Activated naive CD4-positive, alpha-beta T cell treated with anti-CD3 and anti-CD28 coated beads, Interleukin-2, amount 50 U/mL, for 72 hours (primary cell): ENCODE results near the gene MLXIP. TPM values are rescaled to one million over a fixed set of nuclear protein-coding genes. Genes with fewer than 3 reads are reported as not detected.
"Not testable (repeated sequence)": the region's sequence is repeated elsewhere in the genome, so short reads cannot be mapped to it uniquely, and the experiment has no call there.

ENCODE experiments used
- ATAC-seq, 2 donors: fragments of 150-1000 bp; cut with Tn5 transposase; 2 replicates each; pipeline ENCODE4 v1.10.0; 2021; ENCODE audit warnings: mild to moderate bottlenecking in 2 of 2, moderate library complexity in 2 of 2
- DNase-seq, 2 donors: peaks; one replicate each; pipeline ENCODE4 v3.0.0; 2021 to 2022; ENCODE audit warnings: low spot score in 2 of 2
- H3K27ac Mint-ChIP-seq, 2 donors: one replicate each; pipeline ENCODE4 v1.8.0; 2022; ENCODE audit warnings: mild to moderate bottlenecking in 2 of 2, mixed read lengths in 2 of 2
- H3K36me3 Mint-ChIP-seq, 2 donors: one replicate each; pipeline ENCODE4 v1.8.0; 2022; ENCODE audit warnings: mixed read lengths in 2 of 2
- H3K9me3 Mint-ChIP-seq, 2 donors: one replicate each; pipeline ENCODE4 v1.8.0; 2022; ENCODE audit warnings: mixed read lengths in 2 of 2
- total RNA-seq, 2 donors: library from RNA; stranded (reverse); gene quantifications; one replicate each; pipeline ENCODE4 v1.2.3, GENCODE V29; 2022

The MLXIP gene
- total RNA-seq, 2 donors from 2014 or later, result 34.9 to 36.0 TPM

DNA sequence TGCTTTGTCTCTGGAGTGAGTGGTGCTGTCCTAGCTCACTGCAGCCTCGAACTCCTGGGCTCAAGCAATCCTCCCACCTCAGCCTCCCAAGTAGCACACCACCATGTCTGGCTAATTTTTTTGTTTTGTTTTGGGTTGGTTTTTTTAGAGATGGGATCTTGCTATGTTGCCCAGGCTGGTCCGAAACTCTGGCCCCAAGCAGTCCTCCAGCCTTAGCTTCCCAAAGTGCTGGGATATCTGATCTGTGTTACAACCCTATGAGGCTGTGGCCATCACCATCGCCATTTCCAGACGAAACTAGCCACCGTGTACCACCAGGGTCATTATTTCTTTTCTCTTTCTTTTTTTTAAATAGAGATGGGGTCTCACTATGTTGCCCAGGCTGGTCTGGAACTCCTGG lies 92.8 kb downstream of the MLXIP start:
- ATAC-seq, result no peak
- Mint-ChIP-seq H3K27ac (no peak overlapping the region), H3K36me3 (no peaks in the 10 kb centered on the region), H3K9me3 (no peaks in the 10 kb centered on the region)
- no peak for DNase-seq

DNA sequence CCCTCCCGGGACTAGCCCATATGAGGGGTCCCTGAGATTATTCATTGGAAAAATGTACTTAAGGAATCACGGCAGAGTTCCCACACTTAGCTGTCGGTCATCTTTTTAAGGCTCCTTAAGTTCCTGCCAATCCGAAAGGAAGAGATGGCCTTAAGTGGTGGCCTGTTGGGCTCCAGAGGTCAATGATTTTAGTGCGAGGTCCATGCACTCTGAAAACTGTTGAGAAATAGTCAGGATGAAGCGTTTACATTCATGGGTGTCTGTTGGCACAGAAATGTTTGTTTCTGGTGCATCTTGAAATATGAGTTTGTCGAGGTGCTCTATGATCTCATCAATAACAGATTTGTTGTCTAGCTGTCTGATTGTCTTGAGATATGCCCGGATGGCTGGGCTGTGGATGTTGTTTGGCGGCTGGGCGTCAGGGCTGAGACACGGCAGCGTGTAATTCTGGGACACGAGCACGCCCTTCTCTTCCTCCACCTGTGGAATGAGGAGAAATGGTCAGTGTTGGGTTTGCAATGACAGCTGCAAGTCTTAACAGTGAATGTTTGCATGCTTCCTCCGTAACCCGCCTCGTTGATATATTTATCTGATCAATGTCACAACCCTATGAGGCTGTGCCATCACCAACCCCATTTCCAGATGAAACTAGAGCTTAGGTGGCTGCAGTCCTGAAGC lies 93.8 kb downstream of the MLXIP start:
- Mint-ChIP-seq H3K9me3 (no peaks in the 10 kb centered on the region), H3K36me3 (no peaks in the 10 kb centered on the region), H3K27ac (no peak overlapping the region)
- DNase-seq (no peak), ATAC-seq (no peak)

- no peak within 1 kb of the TSS for H3K27ac Mint-ChIP-seq
- DNase-seq (no peak), ATAC-seq (no peak)
Observed at GRCh38 chr12:122174155-122174845, 95.7 kb downstream of the MLXIP start, which contains the start of gene IL31. IL31 (minus strand) TSS chr12:122174221; CDS start chr12:122174172, 49 bp downstream.

GRCh38 chr12:122176473-122176872 lies 97.9 kb downstream of the MLXIP start:
- peak overlapping the region in 1 of 2 donors; percentile 12 for H3K27ac Mint-ChIP-seq
- DNase-seq, H3K9me3 Mint-ChIP-seq, ATAC-seq, H3K36me3 Mint-ChIP-seq: not testable (repeated sequence)

More at GRCh38 chr12:122174155-122174845, 95.7 kb downstream of the MLXIP start, which contains the start of gene IL31:
- H3K9me3 Mint-ChIP-seq, result no peaks in the 10 kb centered on the region
- H3K36me3 Mint-ChIP-seq, result no peaks in the 10 kb centered on the region

DNA sequence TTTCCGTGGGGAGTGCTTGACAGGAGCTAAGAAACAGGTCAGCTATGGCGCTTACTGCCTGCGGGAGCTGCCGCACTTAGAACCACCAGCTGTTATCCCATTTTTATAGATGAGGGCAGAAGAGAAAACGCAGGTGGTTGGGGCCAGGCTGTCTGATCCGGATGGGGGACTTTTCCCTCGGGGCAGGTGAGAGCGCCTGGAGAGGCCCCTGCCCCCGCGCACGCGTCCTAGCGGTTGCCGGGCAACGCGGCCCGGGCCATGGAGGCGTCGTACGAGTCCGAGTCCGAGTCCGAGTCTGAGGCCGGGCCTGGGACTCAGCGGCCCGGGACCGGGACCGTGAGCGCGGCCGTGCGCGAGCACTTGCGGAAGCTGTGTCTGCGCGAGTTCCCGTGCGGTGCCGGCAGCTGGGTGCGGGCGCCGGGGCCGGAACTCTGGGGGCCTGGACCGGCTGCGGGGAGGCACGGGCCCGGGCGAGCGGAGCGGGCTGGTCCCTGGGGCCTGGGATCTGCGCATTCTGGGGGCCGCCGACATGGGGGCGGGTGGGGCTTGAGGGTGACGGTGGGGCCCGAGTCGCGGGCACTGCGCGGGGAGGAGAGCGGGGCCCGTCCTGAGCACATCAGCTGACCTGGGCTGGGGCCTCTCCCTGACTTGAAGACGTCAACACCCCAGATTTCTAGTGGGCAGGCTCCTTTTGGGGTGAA lies 104.5 kb downstream of the MLXIP start, which contains the start of gene LRRC43:
LRRC43 (plus strand) TSS at position 237 of the 701 bp plus-strand sequence; CDS start at position 259, 22 bp downstream.
- H3K36me3 Mint-ChIP-seq, result no peaks in the 10 kb centered on the region
- H3K9me3 Mint-ChIP-seq, result no peaks in the 10 kb centered on the region
- peak within 1 kb of the TSS in 1 of 2 donors; percentile 14 for H3K27ac Mint-ChIP-seq
- ATAC-seq (peak; percentile 73 to 74), DNase-seq (peak in 1 of 2 donors; percentile 40)

DNA sequence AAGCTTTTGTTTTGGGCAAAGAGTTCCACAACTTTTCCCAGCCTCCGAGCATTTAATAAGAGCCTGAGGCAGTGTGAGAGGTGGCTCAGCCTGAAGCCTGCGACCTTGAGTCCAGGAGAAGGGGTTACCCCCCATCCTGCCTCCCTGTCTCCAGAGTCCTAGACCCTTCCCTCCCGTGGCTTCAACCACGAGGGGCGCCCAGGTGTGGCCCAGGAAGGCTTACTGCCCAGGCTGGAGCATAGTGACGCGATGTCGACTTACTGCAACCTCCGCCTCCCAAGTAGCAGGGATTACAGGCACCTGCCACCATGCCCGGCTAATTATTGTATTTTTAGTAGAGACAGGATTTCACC lies 105.0 kb downstream of the MLXIP start:
- H3K36me3 Mint-ChIP-seq, result no peaks in the 10 kb centered on the region
- no peak overlapping the region for H3K27ac Mint-ChIP-seq
- ATAC-seq (no peak), DNase-seq (no peak)
- no peaks in the 10 kb centered on the region for H3K9me3 Mint-ChIP-seq

- ATAC-seq, result peak in 1 of 2 donors; percentile 49
- peak overlapping the region in 1 of 2 donors; percentile 42 for H3K27ac Mint-ChIP-seq
- H3K9me3 Mint-ChIP-seq, result no peaks in the 10 kb centered on the region
- H3K36me3 Mint-ChIP-seq, result no peaks in the 10 kb centered on the region
- no peak for DNase-seq
Observed at GRCh38 chr12:122184517-122184916, 106.0 kb downstream of the MLXIP start.

GRCh38 chr12:122185079-122185478 lies 106.5 kb downstream of the MLXIP start:
- DNase-seq, result no peak
- no peak for ATAC-seq
- H3K9me3 Mint-ChIP-seq, result no peaks in the 10 kb centered on the region
- no peaks in the 10 kb centered on the region for H3K36me3 Mint-ChIP-seq
- peak overlapping the region in 1 of 2 donors; percentile 42 for H3K27ac Mint-ChIP-seq

GRCh38 chr12:122185494-122186082 lies 107.0 kb downstream of the MLXIP start:
- no peak for DNase-seq
- Mint-ChIP-seq H3K27ac (peak overlapping the region in 1 of 2 donors; percentile 42), H3K9me3 (no peaks in the 10 kb centered on the region), H3K36me3 (no peaks in the 10 kb centered on the region)
- ATAC-seq, result no peak

DNA sequence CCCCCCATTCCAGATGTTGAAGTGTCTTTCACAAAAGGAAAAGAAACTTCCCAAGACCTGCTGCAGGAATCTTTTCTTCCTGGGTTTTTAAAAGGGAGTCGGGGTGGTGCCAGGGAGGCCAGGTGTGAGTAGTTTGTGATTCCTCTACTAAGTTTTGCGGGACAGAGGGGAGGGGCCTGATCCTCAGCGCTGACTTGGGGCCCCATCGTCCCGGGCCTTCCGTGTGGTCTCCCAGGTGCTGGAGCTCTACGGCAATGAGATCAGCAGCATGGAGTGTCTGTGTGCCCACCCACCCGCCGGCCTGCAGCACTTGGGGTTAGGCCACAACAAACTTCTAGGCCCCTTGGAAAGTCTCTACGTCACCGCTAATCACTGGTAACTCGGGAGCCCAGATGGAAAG lies 108.9 kb downstream of the MLXIP start:
- ATAC-seq, result no peak
- H3K9me3 Mint-ChIP-seq, result no peaks in the 10 kb centered on the region
- H3K36me3 Mint-ChIP-seq, result no peaks in the 10 kb centered on the region

DNA sequence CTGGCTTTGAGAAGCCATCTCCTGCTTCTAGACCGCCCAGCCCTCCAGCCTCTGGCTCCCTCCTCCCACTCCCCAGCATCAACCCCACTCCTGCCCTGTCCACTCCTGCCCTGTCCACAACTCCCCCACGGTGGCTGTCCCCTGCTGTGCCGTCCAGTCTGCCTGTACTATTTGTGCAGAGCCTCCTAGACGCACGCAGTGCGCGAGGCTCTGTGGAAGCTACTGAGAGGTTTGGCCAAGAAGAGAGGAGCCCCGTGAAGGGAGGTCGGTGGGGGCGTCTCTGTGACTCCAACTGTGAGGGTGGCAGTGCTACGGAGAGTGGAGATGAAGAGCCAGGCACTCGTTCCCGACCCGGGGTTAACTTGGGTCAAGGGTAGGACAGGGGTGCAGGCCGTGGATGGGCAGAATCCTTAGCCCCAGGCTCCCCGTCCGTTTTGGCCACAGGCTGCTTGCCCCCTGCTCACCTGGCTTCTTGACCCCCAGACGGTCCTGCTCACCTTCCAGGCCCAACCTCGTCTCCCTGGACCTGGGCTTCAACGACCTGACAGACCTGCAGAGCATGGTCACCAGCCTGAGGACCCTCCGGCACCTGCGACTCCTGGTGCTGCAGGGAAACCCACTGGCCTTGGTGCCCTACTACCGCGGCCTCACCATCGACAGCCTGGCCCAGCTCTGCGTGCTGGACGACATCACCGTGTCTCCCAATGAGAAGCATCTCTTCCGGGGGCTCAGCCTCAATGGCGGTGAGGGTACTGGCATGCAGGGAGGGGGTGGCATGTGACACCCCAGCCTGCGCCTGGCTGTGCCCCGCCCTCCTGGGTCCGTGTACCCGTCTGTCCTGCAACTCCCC lies 111.3 kb downstream of the MLXIP start:
- Mint-ChIP-seq H3K27ac (no peak overlapping the region), H3K9me3 (no peaks in the 10 kb centered on the region), H3K36me3 (no peaks in the 10 kb centered on the region)
- DNase-seq (no peak), ATAC-seq (no peak)

More for the DNA sequence above, 108.9 kb downstream of the MLXIP start:
- DNase-seq, result no peak
- H3K27ac Mint-ChIP-seq, result no peak overlapping the region

GRCh38 chr12:122190842-122191668 lies 112.5 kb downstream of the MLXIP start:
- H3K36me3 Mint-ChIP-seq, result no peaks in the 10 kb centered on the region
- H3K9me3 Mint-ChIP-seq, result peaks cover 4 to 5% of the 10 kb centered on the region in 2 donors
- DNase-seq, result peak in 1 of 2 donors; percentile 81
- peak; percentile 78 to 95 for ATAC-seq
- no peak overlapping the region for H3K27ac Mint-ChIP-seq

- no peak for DNase-seq
- Mint-ChIP-seq H3K27ac (no peak overlapping the region), H3K9me3 (peaks cover 4 to 5% of the 10 kb centered on the region in 2 donors), H3K36me3 (no peaks in the 10 kb centered on the region)
- no peak for ATAC-seq
Observed at GRCh38 chr12:122192441-122192840, 113.9 kb downstream of the MLXIP start.

DNA sequence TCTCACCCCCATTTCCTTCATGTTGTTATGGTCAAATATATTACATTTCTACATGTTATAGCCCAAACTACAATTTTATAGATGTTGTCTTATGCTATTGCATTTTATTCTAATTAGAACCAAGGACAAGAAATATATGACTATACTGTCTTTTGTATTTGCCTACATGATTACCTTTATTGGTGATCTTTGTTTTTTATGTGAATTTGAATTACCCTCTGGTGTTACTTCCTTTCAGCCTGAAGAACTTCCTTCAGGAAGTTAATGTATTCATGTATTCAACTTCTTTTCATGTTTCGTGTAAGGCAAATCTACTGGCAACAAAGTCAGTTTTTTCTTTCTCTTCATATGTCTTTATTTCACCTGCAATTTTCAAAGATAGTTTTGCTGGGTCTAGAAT lies 116.2 kb downstream of the MLXIP start:
- H3K9me3 Mint-ChIP-seq, result peaks cover 4 to 5% of the 10 kb centered on the region in 2 donors
- ATAC-seq (no peak), DNase-seq (no peak)
- H3K36me3 Mint-ChIP-seq, result no peaks in the 10 kb centered on the region
- H3K27ac Mint-ChIP-seq, result no peak overlapping the region

DNA sequence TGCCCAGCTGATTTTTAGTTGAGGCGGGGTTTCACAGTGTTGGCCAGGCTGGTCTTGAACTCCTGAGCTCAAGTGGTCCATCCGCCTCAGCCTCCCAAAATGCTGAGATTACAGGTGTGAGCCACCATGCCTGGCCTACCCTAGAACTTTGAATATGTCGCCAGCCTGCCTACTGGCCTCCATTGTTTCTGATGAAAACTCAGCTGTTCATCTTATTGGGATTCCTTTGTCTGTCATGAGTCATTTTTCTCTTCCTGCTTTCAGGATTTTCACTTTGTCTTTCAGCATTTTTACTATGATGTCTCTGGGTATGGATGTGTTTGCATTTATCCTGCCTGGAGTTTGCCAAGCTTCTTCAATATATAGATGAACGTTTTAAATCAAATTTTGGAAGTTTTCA lies 116.8 kb downstream of the MLXIP start:
- no peaks in the 10 kb centered on the region for H3K36me3 Mint-ChIP-seq
- no peak for ATAC-seq
- DNase-seq, result no peak
- H3K9me3 Mint-ChIP-seq, result peaks cover 4 to 5% of the 10 kb centered on the region in 2 donors
- H3K27ac Mint-ChIP-seq, result no peak overlapping the region
